ENCODE data around the gene IGFBP4.

The IGFBP4 gene

GRCh38 chr17:40430272-40431230 is 12.7 kb upstream of the IGFBP4 start:
- DNase-seq = no peak
- Histone ChIP-seq H3K27me3 (replicated peaks; ENCODE audit: control insufficient read depth, insufficient read depth, low read length, poor library complexity, severe bottlenecking) (no peaks in the 10 kb centered on the region), H3K36me3 (ENCODE audit: control insufficient read depth, insufficient read depth, low read length) (no peaks in the 10 kb centered on the region)

GRCh38 chr17:40431231-40431602 is 12.0 kb upstream of the IGFBP4 start:
- Histone ChIP-seq H3K4me3 (ENCODE audit: insufficient read depth, low read depth, low read length, poor library complexity, severe bottlenecking) (no peak overlapping the region), H3K27me3 (replicated peaks; ENCODE audit: control insufficient read depth, insufficient read depth, low read length, poor library complexity, severe bottlenecking) (no peaks in the 10 kb centered on the region), H3K27ac (ENCODE audit: insufficient read depth, low read length, poor library complexity, severe bottlenecking) (no peak overlapping the region), H3K36me3 (ENCODE audit: control insufficient read depth, insufficient read depth, low read length) (no peaks in the 10 kb centered on the region), H3K4me1 (ENCODE audit: control insufficient read depth, insufficient read depth, low read length, poor library complexity, severe bottlenecking) (peaks cover 14% of the 10 kb centered on the region), H3K9me3 (ENCODE audit: control insufficient read depth, low read length) (no peaks in the 10 kb centered on the region)
- no peak for DNase-seq

More at GRCh38 chr17:40430272-40431230, 12.7 kb upstream of the IGFBP4 start:
- no peak overlapping the region for H3K27ac ChIP-seq (ENCODE audit: insufficient read depth, low read length, poor library complexity, severe bottlenecking)
- no peaks in the 10 kb centered on the region for H3K9me3 ChIP-seq (ENCODE audit: control insufficient read depth, low read length)
- no peak overlapping the region for H3K4me3 ChIP-seq (ENCODE audit: insufficient read depth, low read depth, low read length, poor library complexity, severe bottlenecking)
- H3K4me1 ChIP-seq (ENCODE audit: control insufficient read depth, insufficient read depth, low read length, poor library complexity, severe bottlenecking) = peaks cover 20% of the 10 kb centered on the region

GRCh38 chr17:40432864-40433528 is 10.3 kb upstream of the IGFBP4 start:
- no peaks in the 10 kb centered on the region for H3K4me1 ChIP-seq (ENCODE audit: control insufficient read depth, insufficient read depth, low read length, poor library complexity, severe bottlenecking)
- DNase-seq = no peak
- H3K36me3 ChIP-seq (ENCODE audit: control insufficient read depth, insufficient read depth, low read length) = no peaks in the 10 kb centered on the region
- no peak overlapping the region for H3K27ac ChIP-seq (ENCODE audit: insufficient read depth, low read length, poor library complexity, severe bottlenecking)
- no peaks in the 10 kb centered on the region for H3K9me3 ChIP-seq (ENCODE audit: control insufficient read depth, low read length)
- H3K27me3 ChIP-seq (replicated peaks; ENCODE audit: control insufficient read depth, insufficient read depth, low read length, poor library complexity, severe bottlenecking) = no peaks in the 10 kb centered on the region
- H3K4me3 ChIP-seq (ENCODE audit: insufficient read depth, low read depth, low read length, poor library complexity, severe bottlenecking) = no peak overlapping the region

DNA sequence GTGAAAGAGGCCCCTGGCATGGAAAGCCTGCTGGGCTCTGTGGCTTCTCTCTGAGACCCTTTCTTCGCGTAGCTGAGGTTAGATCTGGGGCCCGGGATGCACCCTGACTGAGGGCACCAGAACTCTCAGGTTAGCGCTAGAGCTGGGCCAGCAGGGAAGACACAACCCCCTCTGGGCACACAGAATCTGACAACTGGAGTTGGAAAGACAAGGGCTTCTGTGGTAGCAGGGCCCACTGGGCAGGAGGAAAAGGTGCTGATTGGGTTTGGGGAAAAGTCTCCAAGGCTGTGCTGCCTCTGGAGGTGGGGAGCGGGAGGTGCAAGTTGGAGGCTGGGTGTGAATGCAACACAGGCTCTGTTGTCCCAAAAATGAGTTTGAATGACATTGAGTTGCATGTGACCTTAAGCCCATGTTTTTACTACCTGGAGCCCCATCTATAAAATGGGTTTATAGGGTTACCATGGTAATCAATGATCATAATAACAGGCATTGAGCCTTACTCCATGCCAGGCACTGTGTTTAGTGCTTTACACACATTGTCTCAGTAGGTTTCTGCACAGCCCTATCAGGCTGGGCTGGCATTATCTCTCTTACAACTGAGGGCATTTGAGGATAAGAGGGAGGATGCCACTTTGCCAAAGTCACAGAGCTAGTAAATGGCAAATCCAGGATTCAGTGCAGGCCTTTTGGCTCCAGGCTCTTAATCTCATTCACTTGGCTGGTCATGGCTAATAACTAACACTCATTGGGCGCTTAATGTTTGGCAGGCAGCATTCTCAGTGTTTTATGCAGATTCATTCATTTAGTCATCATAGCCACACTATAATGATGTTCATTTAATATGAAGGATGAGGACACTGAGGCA is 9.5 kb upstream of the IGFBP4 start:
- no peak overlapping the region for H3K4me3 ChIP-seq (ENCODE audit: insufficient read depth, low read depth, low read length, poor library complexity, severe bottlenecking)
- no peak overlapping the region for H3K27ac ChIP-seq (ENCODE audit: insufficient read depth, low read length, poor library complexity, severe bottlenecking)
- H3K27me3 ChIP-seq (replicated peaks; ENCODE audit: control insufficient read depth, insufficient read depth, low read length, poor library complexity, severe bottlenecking) = no peaks in the 10 kb centered on the region
- no peaks in the 10 kb centered on the region for H3K36me3 ChIP-seq (ENCODE audit: control insufficient read depth, insufficient read depth, low read length)
- H3K9me3 ChIP-seq (ENCODE audit: control insufficient read depth, low read length) = no peaks in the 10 kb centered on the region
- no peaks in the 10 kb centered on the region for H3K4me1 ChIP-seq (ENCODE audit: control insufficient read depth, insufficient read depth, low read length, poor library complexity, severe bottlenecking)
- DNase-seq = no peak

DNA sequence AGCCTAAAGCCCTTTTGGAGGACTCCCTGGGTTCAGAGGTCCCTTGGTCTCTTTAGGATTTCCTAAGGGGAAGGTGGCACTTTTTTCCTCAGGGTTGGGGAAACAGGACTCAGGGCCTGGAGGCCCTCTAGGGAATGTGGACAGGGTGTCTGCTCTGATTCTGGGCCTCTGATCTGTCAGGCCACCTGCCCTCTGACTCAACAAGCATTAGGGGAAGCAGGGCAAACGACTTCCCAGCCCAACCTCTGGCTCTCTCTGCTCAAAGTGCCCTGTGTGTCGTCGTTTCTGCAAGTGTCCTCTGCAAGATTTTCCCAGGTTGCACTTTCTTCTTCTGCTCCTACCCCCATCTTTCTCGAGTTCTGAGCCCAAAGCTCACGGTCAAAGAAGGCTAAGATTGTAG is 6.6 kb upstream of the IGFBP4 start:
- H3K36me3 ChIP-seq (ENCODE audit: control insufficient read depth, insufficient read depth, low read length) = no peaks in the 10 kb centered on the region
- no peaks in the 10 kb centered on the region for H3K9me3 ChIP-seq (ENCODE audit: control insufficient read depth, low read length)
- no peaks in the 10 kb centered on the region for H3K27me3 ChIP-seq (replicated peaks; ENCODE audit: control insufficient read depth, insufficient read depth, low read length, poor library complexity, severe bottlenecking)
- H3K27ac ChIP-seq (ENCODE audit: insufficient read depth, low read length, poor library complexity, severe bottlenecking) = no peak overlapping the region
- no peak for DNase-seq
- H3K4me3 ChIP-seq (ENCODE audit: insufficient read depth, low read depth, low read length, poor library complexity, severe bottlenecking) = no peak overlapping the region
- H3K4me1 ChIP-seq (ENCODE audit: control insufficient read depth, insufficient read depth, low read length, poor library complexity, severe bottlenecking) = no peaks in the 10 kb centered on the region

DNA sequence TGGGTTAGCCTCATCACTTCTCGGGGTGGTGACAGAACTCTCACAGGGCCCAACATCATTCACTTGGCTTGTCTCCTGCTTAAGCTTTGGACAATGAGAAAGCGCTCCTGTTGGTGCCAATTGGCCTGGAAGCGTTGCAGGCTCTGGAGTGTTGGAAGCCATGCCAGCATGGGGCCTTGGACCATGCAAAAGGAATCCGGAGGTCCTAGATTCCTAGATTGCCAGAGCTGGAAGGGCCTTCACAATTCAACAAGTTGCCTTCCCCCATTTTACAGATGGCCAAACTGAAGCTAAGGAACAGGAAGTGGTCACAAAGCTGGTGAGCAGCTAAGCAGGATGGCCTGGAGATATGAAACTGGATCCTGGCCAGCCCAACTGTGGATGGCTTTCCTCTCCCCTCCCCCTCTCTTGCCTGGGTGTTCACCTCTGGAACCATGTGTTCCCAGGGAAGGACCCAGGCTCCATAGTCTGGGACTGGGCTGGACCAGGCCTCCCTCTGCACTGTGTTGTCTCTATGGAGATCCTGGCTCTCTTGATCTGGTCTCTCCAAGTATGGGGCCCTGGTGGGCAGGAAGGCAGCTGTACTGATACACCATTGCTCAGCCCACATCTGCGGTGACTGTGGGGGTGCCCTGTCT is 6.0 kb upstream of the IGFBP4 start:
- Histone ChIP-seq H3K36me3 (ENCODE audit: control insufficient read depth, insufficient read depth, low read length) (no peaks in the 10 kb centered on the region), H3K27me3 (replicated peaks; ENCODE audit: control insufficient read depth, insufficient read depth, low read length, poor library complexity, severe bottlenecking) (no peaks in the 10 kb centered on the region), H3K9me3 (ENCODE audit: control insufficient read depth, low read length) (no peaks in the 10 kb centered on the region), H3K4me1 (ENCODE audit: control insufficient read depth, insufficient read depth, low read length, poor library complexity, severe bottlenecking) (no peaks in the 10 kb centered on the region), H3K27ac (ENCODE audit: insufficient read depth, low read length, poor library complexity, severe bottlenecking) (no peak overlapping the region), H3K4me3 (ENCODE audit: insufficient read depth, low read depth, low read length, poor library complexity, severe bottlenecking) (no peak overlapping the region)
- no peak for DNase-seq

DNA sequence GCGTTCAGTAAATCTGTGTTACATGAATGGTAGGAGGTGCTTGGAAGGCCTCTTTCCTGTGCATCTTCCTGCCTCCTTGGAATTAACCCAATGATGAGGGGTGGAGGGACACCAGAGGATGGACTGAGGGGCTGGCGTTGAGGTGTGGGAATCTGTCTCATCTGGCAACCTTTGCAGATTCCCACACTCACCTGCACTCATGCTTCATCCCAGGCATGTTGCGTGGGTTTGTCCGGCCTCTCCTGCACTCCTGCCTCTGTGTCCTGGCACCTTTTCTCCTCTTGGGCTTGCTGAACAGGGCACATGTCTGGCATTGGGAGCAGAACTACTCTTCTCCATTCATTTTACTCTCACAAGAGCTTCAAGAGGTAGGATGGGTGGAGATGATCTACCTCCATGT is 3.1 kb upstream of the IGFBP4 start:
- no peaks in the 10 kb centered on the region for H3K9me3 ChIP-seq (ENCODE audit: control insufficient read depth, low read length)
- H3K27me3 ChIP-seq (replicated peaks; ENCODE audit: control insufficient read depth, insufficient read depth, low read length, poor library complexity, severe bottlenecking) = no peaks in the 10 kb centered on the region
- no peaks in the 10 kb centered on the region for H3K36me3 ChIP-seq (ENCODE audit: control insufficient read depth, insufficient read depth, low read length)
- DNase-seq = no peak
- H3K4me1 ChIP-seq (ENCODE audit: control insufficient read depth, insufficient read depth, low read length, poor library complexity, severe bottlenecking) = peaks cover 14% of the 10 kb centered on the region
- no peak overlapping the region for H3K4me3 ChIP-seq (ENCODE audit: insufficient read depth, low read depth, low read length, poor library complexity, severe bottlenecking)
- H3K27ac ChIP-seq (ENCODE audit: insufficient read depth, low read length, poor library complexity, severe bottlenecking) = no peak overlapping the region

- Histone ChIP-seq H3K9me3 (ENCODE audit: control insufficient read depth, low read length) (no peaks in the 10 kb centered on the region), H3K4me1 (ENCODE audit: control insufficient read depth, insufficient read depth, low read length, poor library complexity, severe bottlenecking) (peaks cover 14% of the 10 kb centered on the region), H3K27me3 (replicated peaks; ENCODE audit: control insufficient read depth, insufficient read depth, low read length, poor library complexity, severe bottlenecking) (no peaks in the 10 kb centered on the region), H3K27ac (ENCODE audit: insufficient read depth, low read length, poor library complexity, severe bottlenecking) (peak overlapping the region; percentile 11), H3K4me3 (ENCODE audit: insufficient read depth, low read depth, low read length, poor library complexity, severe bottlenecking) (peak overlapping the region; percentile 61), H3K36me3 (ENCODE audit: control insufficient read depth, insufficient read depth, low read length) (no peaks in the 10 kb centered on the region)
- no peak for DNase-seq
Observed at GRCh38 chr17:40442392-40443195, 656 bp upstream of the IGFBP4 start.
